Hepatocyte (in vitro differentiated cells): Measurements from ENCODE around the gene SLC17A9.

Experiments
- EZH2 ChIP-seq: fragments of 200-600 bp; sonication (generic); IDR thresholded peaks from 2 replicates; pipeline ENCODE4 v1.6.1; 2016; ENCODE audit warnings: antibody characterized with exemption, mild to moderate bottlenecking, borderline replicate concordance
- TF ChIP-seq, protein P1 (sequence below): fragments of 200-600 bp; sonication (generic); IDR thresholded peaks from 2 replicates; pipeline ENCODE4 v1.5.1; 2016; ENCODE audit warnings: antibody characterized with exemption, mild to moderate bottlenecking; ENCODE audit not compliant: poor library complexity

DNA sequence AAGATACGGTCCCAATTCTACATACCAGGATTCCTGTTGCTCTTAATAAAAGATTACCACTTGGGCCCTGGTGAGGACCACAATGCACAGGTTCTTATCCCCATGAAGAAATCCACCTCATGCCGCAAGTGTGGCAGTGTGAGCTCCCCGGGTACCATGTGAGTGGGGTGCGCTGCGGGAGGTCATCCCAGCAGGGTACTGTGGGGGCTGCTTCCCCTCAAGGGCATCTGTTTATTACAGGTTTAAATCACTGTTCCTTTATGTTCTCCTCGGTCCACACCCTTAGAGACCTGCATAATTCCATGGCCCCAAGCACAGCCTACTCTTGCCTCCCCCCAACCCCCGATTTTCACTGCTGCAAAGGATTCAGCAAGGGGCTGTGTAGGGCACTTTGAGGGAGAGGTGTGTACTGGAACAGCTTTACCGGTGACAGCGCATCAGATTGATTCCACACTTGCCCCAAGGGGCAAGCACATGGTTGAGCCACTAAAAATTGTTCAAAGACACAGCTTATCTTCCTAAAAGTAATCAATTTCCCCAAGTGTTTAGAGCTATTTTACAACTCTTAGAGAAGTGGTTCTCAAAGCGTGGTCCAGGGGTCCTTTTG is 32.4 kb upstream of the SLC17A9 start:
- TF ChIP-seq, protein P1, sequence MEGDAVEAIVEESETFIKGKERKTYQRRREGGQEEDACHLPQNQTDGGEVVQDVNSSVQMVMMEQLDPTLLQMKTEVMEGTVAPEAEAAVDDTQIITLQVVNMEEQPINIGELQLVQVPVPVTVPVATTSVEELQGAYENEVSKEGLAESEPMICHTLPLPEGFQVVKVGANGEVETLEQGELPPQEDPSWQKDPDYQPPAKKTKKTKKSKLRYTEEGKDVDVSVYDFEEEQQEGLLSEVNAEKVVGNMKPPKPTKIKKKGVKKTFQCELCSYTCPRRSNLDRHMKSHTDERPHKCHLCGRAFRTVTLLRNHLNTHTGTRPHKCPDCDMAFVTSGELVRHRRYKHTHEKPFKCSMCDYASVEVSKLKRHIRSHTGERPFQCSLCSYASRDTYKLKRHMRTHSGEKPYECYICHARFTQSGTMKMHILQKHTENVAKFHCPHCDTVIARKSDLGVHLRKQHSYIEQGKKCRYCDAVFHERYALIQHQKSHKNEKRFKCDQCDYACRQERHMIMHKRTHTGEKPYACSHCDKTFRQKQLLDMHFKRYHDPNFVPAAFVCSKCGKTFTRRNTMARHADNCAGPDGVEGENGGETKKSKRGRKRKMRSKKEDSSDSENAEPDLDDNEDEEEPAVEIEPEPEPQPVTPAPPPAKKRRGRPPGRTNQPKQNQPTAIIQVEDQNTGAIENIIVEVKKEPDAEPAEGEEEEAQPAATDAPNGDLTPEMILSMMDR = no peak
- TF ChIP-seq EZH2 = no peak
